Esophagus muscularis mucosa (tissue), 3 donors: ENCODE measurements around the gene RGS2.

ENCODE experiments used
- POLR2A ChIP-seq: fragments of 450-650 bp; IDR thresholded peaks from one replicate; pipeline ENCODE4 v1.6.1; 2017; ENCODE audit warnings: antibody characterized with exemption, moderate library complexity, mild to moderate bottlenecking, low read depth
- POLR2AphosphoS5 ChIP-seq, 2 donors: sonication (generic); formaldehyde crosslinking; IDR thresholded peaks; one replicate each; pipeline ENCODE4 v1.6.1; 2017; ENCODE audit warnings: antibody characterized with exemption in 2 of 2
- TF ChIP-seq, protein P1 (sequence below), 3 experiments: fragments of 200-600 bp in 2 of 3; fragments of 450-650 bp in 1 of 3; sonication (generic) in 2 of 3; IDR thresholded peaks; one replicate each; pipeline ENCODE4 v1.5.1; 2017 to 2019; ENCODE audit warnings: antibody characterized with exemption in 3 of 3, mild to moderate bottlenecking in 2 of 3, moderate library complexity in 1 of 3

DNA sequence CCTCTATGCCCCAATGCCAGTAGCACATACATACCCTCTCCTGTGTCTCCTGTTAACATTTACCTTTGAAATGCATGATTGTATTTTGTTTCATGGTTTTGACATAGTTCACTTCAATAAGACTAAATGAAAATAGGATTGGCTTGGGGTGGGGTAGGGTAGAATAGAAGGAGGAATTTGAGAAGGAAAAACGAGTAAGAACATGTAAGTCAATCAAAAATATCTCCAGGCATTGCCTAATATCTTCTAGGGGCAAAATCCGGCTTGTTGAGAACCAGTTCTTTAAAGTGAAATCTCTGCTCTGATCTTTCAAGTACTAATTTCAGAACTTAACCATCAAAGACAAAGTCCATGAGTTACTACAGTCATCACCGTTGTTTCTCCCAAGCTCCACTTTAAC, 31.8 kb upstream of the RGS2 start:
- TF ChIP-seq, protein P1, sequence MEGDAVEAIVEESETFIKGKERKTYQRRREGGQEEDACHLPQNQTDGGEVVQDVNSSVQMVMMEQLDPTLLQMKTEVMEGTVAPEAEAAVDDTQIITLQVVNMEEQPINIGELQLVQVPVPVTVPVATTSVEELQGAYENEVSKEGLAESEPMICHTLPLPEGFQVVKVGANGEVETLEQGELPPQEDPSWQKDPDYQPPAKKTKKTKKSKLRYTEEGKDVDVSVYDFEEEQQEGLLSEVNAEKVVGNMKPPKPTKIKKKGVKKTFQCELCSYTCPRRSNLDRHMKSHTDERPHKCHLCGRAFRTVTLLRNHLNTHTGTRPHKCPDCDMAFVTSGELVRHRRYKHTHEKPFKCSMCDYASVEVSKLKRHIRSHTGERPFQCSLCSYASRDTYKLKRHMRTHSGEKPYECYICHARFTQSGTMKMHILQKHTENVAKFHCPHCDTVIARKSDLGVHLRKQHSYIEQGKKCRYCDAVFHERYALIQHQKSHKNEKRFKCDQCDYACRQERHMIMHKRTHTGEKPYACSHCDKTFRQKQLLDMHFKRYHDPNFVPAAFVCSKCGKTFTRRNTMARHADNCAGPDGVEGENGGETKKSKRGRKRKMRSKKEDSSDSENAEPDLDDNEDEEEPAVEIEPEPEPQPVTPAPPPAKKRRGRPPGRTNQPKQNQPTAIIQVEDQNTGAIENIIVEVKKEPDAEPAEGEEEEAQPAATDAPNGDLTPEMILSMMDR (IDR thresholded peaks at IDR 0.05) = no peak
- TF ChIP-seq POLR2A (no peak), POLR2AphosphoS5 (IDR thresholded peaks at IDR 0.05) (no peak)
